ENCODE data around the gene LRP1. TPM values are rescaled to one million over a fixed set of nuclear protein-coding genes. Genes with fewer than 3 reads are reported as not detected.

The LRP1 gene
- total RNA-seq, 1 experiment from 2014 or later = 14.7 TPM

DNA sequence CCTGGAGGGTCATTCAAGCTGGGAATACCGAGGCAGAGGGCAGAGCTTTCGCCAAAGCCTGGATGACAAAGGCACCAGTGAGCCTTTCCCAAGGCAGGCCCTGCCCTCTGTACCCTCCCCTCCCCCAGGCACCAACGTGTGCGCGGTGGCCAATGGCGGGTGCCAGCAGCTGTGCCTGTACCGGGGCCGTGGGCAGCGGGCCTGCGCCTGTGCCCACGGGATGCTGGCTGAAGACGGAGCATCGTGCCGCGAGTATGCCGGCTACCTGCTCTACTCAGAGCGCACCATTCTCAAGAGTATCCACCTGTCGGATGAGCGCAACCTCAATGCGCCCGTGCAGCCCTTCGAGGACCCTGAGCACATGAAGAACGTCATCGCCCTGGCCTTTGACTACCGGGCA is 57.1 kb downstream of the LRP1 start:
- TF ChIP-seq, protein P1, sequence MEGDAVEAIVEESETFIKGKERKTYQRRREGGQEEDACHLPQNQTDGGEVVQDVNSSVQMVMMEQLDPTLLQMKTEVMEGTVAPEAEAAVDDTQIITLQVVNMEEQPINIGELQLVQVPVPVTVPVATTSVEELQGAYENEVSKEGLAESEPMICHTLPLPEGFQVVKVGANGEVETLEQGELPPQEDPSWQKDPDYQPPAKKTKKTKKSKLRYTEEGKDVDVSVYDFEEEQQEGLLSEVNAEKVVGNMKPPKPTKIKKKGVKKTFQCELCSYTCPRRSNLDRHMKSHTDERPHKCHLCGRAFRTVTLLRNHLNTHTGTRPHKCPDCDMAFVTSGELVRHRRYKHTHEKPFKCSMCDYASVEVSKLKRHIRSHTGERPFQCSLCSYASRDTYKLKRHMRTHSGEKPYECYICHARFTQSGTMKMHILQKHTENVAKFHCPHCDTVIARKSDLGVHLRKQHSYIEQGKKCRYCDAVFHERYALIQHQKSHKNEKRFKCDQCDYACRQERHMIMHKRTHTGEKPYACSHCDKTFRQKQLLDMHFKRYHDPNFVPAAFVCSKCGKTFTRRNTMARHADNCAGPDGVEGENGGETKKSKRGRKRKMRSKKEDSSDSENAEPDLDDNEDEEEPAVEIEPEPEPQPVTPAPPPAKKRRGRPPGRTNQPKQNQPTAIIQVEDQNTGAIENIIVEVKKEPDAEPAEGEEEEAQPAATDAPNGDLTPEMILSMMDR (conservative IDR thresholded peaks at IDR 0.05; ENCODE audit: low read depth, low read length) = no peak
- no peak for TF ChIP-seq EZH2phosphoT487 (IDR thresholded peaks at IDR 0.05; ENCODE audit: borderline replicate concordance, low read length)
- TF ChIP-seq EZH2 (IDR thresholded peaks at IDR 0.05; ENCODE audit: low read length, unreplicated experiment) = no peak
- Histone ChIP-seq H3K4me1 (ENCODE audit: insufficient read depth, low read length) (peaks cover 9% of the 10 kb centered on the region; the same call in 1 of the 2 replicates), H3K9me3 (ENCODE audit: low read length) (no peaks in the 10 kb centered on the region), H4K20me1 (ENCODE audit: low read length) (no peaks in the 10 kb centered on the region), H3K4me2 (ENCODE audit: low read length) (no peak overlapping the region), H3K27ac (ENCODE audit: low read length) (no peak overlapping the region), H3K36me3 (ENCODE audit: low read depth, low read length) (peaks cover 6% of the 10 kb centered on the region; the same call in 1 of the 2 replicates), H2AFZ (ENCODE audit: low read length) (no peak overlapping the region), H3K79me2 (ENCODE audit: low read length) (no peaks in the 10 kb centered on the region), H3K27me3 (ENCODE audit: low read length) (no peaks in the 10 kb centered on the region), H3K4me3 (ENCODE audit: low read length) (no peak overlapping the region), H3F3A (ENCODE audit: low read length, unreplicated experiment) (no peaks in the 10 kb centered on the region), H3K9me2 (replicated peaks; ENCODE audit: low read length) (no peaks in the 10 kb centered on the region), H3K9ac (ENCODE audit: low read length) (no peak overlapping the region)
- ChIA-PET POLR2A (ENCODE audit: unreplicated experiment) (no interaction called here), CTCF (interaction anchor here (0.6 kb wide), 1 partner anchor 106 kb away, joined by 3 read pairs; no protein-coding TSS in a partner anchor)
- intact Hi-C loops (cut with micrococcal nuclease) = no loop called here
- DNase-seq (no peak), ATAC-seq (no peak)
- no TSS peak for BruUV-seq (replicated peaks)

DNA sequence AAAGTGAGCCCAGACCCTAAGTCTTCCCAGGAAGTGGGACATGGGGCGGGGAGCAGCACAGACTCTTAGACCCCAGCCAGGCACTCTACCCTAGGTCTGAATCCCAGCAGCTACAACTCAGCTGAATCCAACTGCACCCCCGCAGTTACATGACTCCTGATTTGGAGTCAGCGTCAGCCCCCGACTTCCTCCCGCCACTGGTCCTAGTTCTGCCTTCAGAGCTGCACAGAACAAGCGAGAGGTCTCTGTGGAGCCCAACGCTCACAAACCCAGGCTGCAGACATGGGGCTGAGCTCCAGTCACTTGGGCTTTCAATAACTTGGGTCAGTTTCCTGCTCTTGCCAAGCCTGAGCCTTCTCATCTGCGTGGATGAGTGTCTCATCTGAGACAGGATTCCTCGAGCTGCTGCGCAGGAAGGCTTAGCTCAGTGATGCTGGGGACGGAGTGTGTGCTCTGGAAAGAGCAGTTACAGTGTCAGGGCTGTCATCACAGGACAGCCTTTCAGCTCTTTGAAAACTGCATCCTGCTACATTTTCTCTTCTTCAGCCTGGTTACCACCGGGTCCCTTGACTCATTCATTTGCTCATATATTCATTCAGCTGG is 57.7 kb downstream of the LRP1 start:
- Histone ChIP-seq H3K9me2 (replicated peaks; ENCODE audit: low read length) (no peaks in the 10 kb centered on the region), H3K27ac (ENCODE audit: low read length) (no peak overlapping the region), H3K4me2 (ENCODE audit: low read length) (no peak overlapping the region), H3K36me3 (ENCODE audit: low read depth, low read length) (peaks cover 6% of the 10 kb centered on the region; the same call in 1 of the 2 replicates), H3K27me3 (ENCODE audit: low read length) (no peaks in the 10 kb centered on the region), H3K9ac (ENCODE audit: low read length) (no peak overlapping the region), H3K4me3 (ENCODE audit: low read length) (no peak overlapping the region), H3K79me2 (ENCODE audit: low read length) (no peaks in the 10 kb centered on the region), H3K4me1 (ENCODE audit: insufficient read depth, low read length) (peaks cover 9% of the 10 kb centered on the region; the same call in 1 of the 2 replicates), H2AFZ (ENCODE audit: low read length) (no peak overlapping the region), H3K9me3 (ENCODE audit: low read length) (no peaks in the 10 kb centered on the region), H4K20me1 (ENCODE audit: low read length) (no peaks in the 10 kb centered on the region), H3F3A (ENCODE audit: low read length, unreplicated experiment) (no peaks in the 10 kb centered on the region)
- CTCF ChIA-PET = interaction anchor here (0.6 kb wide), 1 partner anchor 106 kb away, joined by 3 read pairs; no protein-coding TSS in a partner anchor
- intact Hi-C loops (cut with micrococcal nuclease) = no loop called here
- TF ChIP-seq, protein P1 (conservative IDR thresholded peaks at IDR 0.05; ENCODE audit: low read depth, low read length) = no peak
- no peak for TF ChIP-seq EZH2phosphoT487 (IDR thresholded peaks at IDR 0.05; ENCODE audit: borderline replicate concordance, low read length)
- TF ChIP-seq EZH2 (IDR thresholded peaks at IDR 0.05; ENCODE audit: low read length, unreplicated experiment) = no peak
- DNase-seq = no peak
- ATAC-seq = no peak
- POLR2A ChIA-PET (ENCODE audit: unreplicated experiment) = no interaction called here
- BruUV-seq (replicated peaks) = no TSS peak
